Activated T-helper 1 cell treated with Interleukin-2 at 50 U/mL for 16 hours (primary cell): Measurements from ENCODE around the gene CXXC4.

Source experiments
- DNase-seq: peaks from one replicate; pipeline ENCODE4 v3.0.0-alpha.2; 2020; ENCODE audit warnings: low read depth

Gene CXXC4

DNA sequence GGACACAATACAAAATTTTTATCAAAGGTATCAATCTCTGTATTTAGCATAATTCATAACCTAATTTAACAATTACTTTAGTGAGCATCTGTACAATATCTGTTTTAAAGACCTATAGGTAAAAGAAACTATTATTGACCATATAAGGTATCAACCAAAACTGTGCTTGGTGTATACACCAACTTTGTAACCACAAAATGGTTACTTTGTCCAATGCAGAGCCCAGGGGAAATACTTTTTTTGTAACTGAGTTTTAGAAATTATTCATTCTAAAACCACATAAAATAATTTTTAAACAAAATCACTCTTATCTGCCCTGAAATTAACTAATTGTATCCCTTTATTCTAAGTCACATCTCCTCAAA is 5.0 kb downstream of the CXXC4 start:
- DNase-seq, result no peak

DNA sequence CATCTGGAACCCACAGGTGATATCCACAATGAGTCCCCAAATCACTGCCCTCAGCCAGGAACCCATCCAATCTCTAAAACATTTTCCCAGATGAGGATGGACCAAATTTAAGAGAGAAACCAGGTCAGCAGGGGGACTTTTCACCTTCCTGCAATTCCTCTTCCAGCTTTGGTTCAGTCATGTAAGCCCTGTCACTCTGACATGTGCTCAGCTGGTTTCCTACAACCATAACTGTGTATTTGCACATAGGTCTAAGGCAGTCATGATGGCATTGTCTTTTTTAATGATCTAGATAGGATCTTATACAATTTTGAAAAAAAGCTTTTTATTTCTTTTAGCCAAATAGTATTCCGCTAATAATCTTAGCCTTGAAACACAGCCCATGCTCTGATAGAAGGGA is 6.5 kb downstream of the CXXC4 start:
- no peak for DNase-seq

DNA sequence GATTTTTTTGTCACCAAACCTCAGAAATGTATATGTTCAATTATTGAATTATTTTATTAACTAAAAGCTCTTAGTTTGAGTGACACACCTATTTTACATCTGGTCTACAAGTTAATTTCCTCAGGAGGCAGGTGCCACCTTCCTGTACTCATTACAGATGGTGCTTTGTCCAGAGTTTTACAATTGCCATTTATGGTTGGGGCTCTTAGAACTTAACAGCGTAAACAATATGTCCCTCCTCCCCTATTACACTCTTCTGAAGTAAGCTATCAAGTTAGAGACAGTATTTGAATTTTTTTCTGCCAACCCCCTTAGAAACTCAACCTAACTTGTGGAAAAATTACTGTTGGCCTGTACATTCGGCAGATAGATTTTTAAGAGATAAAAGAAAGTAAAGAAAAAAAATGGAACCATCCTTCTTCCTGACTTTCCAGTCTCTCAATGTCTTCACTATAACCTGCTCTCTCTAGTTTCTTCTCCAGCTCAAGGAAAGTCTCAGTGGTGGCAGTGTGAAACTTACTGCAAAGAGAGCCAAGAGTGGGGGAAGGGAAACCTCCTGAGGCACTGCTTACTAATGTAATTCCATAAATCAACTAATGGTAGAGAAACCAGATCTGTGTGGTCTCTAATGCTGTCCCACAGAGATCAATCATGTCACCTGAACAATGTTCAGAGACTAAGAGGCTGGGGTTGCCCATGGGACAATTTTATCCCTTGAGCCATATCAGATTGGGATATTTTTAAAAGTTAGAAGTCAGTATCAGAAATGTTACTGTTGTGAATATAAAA is 7.8 kb downstream of the CXXC4 start:
- no peak for DNase-seq

DNA sequence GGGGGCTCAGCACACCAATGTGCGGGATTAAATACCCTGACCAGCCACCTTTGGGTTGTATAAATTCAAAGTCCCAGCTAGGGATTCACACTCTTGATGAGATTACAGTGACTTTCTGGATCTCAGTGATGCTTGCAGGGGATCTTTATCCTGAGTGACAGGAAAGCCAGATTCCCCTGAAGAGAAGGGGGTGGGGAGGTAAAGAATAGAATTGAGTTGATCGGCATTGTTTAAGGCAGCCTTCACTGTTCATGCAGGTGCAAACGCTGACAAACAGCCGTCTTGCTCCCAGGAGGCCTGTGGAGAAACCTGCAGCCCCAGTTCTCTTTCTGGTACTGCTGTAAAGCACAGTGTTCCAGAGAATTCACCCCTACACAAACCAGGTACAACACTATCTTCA is 19.0 kb downstream of the CXXC4 start:
- DNase-seq, result no peak

DNA sequence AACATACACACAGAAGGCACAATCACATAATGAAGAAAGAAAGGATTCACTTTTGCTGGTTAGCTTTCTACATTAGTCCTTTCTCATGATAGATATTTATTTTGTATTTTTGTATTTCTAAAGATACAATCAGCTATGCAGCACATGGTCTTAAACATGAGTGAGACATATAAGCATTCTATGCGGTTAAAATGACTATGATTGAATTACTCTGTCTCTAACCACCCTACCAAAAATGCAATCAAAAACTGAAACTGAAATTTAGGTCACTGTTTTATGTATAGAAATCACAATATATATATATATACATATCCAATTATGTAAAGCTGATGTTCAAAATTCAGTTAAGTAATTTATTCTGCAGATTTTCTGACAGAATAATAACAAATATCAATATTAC is 21.9 kb downstream of the CXXC4 start:
- no peak for DNase-seq

DNA sequence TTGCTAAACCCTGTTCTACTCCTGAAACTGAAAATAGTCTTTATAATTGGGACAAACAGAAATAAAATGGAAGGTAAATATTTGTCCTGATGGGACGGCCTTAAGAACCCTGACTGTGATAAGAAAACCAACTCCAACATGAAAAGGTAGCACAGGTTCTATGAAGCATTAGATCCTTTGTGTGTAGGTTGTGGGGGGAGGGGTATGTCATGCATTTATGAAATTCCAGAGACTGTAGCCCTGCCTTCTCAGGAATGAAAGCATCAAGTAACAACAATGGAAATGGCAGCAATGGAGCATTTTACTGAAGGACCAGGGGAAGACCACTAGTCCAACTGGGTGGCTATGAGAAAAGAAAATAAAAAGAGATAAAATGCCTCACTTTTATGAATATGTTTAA is 23.9 kb downstream of the CXXC4 start:
- DNase-seq, result no peak

DNA sequence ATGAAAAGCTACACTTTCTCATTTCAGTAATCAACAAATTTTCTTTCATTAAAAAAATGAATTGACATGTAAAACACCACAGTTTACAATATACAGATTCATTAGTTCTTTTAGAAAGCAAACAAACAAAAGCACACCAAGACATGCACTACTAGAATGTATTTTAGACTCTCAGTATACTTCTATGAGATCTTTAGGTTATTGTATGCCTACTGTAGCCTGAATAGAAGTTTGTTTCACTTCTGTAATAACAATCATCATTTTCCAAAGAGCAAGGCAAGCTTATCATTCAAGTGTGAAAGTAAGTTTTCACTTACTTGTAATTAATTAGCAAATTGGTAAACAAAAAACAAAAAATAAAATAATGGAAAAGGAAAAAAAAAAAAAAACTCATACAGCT is 24.9 kb downstream of the CXXC4 start:
- DNase-seq, result no peak

DNA sequence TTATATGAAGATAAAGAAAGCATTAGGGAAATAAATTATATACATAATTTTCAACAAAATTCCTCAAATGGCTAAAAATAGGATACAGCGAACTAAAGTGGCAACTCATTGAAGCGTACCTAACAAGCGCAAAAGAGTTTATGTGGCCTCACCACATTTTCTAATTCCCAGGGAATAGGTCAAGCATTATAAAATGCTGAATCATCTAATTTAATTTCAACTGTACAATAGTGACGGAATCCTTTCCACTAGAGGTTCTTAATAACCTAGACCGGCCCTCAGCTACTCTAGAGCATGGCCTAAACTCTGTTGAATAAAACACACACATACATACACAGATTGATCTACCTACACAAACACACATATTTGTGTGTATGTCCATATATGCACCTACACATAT is 29.1 kb downstream of the CXXC4 start:
- no peak for DNase-seq

DNA sequence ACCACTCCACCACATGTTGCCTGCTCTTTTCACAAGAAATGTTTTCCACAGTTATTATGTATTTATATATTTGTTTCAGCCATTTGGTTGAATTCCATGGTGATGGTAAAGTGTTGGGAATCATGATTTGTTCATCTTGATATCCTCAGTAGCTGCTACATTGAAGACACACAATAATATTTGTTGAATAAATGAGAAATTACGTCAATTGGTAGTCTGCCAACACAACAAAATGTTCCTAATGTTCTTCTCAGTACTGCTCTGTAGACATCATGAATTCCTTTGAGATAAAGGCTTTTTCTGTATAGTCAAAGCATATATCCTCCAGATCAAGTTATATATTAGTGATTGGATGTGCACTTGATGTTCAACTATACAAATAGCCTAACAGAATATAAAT is 29.5 kb downstream of the CXXC4 start:
- DNase-seq, result no peak

DNA sequence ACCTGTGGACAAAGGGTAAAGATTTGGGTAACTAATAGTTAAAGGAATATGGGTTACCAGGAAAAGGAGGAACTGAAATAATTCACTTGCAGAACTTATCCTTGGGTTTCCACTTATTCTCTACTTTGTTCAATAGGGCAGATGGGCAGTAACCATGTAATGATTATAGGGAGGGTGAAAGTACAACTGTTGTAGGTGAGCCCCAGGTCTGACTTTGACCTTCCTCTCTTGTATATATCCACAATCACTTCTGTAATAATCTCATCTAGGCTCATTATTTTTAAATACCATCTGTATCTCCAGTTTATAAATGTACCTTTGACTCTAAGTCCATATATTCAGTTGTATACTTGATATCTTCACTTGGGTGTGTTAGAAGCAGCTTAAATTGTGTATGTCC is 32.1 kb downstream of the CXXC4 start:
- DNase-seq, result no peak

DNA sequence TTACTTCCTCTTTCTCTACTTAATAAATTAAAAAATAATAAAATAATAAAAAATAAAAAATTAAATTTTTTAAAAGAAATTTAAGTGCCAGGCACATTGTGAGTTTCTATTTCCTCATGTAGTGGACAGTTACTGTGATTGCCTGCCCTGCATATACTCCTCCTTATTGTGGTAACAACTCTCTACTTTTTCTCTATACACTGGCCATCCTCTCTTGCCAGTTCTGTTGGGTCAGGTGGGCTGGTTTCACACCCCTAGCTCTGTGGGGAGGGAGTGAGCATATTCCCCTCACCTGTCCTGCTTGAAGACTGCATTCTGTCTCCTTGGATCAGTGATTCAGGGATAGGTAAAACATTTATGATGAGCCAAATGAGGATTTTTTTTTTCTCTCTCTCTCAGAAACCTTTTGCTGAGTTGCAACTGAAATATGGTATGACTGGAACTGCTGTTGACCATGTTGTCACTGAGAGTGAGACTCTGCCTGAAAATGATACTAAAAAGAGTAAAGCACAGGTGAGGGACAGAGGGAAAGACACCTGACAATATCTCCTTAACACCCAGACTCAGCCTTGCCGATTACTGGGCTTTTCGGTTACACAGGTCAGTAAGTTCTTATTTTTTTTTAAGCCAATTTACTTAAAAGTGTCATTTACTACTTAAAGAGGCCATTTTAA is 37.2 kb downstream of the CXXC4 start:
- DNase-seq, result no peak

DNA sequence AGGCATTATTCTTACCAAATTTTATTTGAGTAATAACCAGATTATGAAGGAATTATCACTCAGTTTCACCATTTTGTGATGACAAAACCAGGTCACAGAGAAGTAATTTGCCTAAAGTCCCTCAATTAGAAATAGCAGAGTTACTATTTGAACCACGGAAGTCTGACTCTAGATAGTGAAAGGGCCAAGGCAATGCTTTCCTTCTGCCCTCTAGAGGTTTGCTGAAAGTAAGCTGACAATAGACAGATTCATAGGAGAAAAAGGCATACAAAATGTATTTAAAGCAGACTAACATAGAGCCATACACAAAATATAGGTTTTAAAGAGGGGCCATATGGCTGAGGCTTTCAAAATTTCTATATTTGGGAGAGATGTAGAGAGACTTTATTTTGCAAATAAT is 43.1 kb downstream of the CXXC4 start:
- DNase-seq, result no peak

DNA sequence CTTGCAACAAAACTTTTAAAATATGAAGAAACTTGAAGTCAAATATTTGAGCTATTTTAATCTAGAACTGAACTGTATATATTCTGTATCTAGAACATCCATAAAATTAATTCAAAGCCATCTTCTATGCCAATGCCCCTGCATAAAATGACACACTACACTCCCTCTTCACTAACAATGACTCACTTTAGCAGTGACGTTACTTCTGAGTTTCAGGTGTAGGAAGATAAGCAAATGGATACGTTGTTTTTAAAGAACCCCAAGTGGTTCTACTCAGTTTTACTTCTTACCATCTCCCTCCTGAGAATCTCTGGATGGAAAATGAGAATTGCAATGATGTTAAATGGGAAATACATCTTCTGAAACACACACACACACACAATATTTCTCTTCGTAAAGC is 45.2 kb downstream of the CXXC4 start:
- DNase-seq, result no peak

DNA sequence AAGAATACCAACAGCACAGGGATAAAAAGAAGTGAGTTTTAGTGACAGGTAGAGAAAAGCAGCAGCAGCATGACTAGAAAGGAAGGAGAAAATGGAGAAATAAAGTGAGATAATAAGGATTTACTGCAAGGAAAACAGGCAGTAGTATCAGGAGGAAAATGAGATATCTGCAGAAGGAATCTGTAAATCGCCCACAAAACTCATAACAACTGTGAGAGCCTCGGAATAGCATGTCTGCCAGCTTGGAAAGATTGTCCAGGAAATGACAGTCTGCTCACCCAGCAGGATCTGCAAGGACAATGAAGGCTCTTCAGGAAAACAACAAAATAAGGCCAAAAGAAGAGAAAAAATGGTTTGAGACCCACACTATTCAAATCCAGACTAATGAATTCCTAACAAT is 47.4 kb downstream of the CXXC4 start:
- no peak for DNase-seq

DNA sequence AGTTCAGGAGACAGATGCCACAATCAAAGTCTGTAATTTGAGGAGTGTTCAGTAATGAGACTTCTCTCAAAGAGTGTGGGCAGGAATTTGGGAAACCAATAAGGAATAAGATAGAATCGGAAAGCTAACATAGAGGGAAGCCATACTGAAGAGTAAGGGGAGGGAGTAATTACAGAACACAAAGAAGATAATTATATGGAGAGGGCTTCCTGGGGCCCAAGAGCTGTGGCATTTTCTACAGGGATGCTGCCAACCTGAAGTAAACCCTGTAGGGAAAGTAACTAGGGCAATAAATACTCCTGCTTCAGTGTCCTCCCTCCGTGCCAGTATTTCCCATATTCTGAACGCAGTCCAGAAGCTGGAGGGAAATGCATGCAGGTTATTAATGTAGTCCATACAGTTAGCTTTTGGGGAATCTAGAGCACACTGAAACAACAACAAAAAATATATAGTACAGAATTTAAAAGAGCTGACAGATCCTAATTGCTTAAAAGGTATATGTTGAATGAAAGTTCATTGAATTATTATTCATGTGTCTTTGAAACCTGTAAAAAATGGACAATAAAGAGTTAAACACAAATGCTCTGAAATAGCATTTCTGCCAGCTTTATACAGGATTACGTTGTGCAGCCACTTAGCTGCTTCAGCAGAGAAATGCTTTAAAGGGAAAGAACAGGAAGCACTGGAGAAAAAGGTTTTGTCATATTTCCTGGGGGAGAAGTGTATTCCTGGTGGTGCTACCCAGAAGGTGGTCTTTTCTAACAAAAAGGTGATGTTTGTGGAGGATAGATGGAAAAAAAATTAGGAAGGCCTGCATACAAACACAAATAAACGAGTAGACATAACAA is 48.0 kb downstream of the CXXC4 start:
- DNase-seq, result no peak

DNA sequence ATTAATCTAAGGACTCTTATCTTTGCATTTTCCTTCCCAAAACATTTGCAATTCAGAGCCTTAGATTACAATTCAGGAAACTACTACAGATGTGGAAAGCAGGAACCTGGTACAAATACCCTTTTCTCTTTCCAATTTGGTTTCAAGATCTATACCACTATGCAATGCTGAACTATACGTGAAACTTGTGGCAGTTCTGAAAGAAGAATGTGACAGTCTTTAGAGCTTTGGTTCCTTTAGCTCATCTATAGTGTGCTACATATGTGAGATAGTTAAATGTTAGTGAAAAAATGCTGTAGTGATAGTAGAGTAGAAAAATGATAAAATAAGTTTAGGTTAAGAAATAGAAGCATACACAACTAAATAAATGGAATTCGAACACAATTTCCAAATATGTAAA is 50.0 kb downstream of the CXXC4 start:
- no peak for DNase-seq

DNA sequence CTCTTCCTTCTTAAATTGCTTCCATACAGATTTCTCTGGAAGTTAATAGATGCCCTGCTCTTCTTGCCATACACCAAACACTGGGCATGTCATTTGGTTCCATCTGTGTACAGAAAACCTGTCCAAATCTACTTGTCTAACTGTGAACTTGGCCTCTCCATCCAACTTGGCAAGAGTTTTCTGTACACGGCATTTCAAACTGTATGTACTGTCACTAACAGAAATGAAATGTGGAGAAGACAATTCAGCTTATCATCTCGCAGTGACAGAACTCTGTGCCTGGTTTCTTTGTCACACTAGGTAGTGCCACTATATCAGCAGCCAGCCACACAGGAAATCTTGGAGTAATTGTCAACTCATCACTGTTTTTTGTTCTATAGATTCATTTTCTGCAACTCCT is 58.2 kb downstream of the CXXC4 start:
- DNase-seq, result no peak

DNA sequence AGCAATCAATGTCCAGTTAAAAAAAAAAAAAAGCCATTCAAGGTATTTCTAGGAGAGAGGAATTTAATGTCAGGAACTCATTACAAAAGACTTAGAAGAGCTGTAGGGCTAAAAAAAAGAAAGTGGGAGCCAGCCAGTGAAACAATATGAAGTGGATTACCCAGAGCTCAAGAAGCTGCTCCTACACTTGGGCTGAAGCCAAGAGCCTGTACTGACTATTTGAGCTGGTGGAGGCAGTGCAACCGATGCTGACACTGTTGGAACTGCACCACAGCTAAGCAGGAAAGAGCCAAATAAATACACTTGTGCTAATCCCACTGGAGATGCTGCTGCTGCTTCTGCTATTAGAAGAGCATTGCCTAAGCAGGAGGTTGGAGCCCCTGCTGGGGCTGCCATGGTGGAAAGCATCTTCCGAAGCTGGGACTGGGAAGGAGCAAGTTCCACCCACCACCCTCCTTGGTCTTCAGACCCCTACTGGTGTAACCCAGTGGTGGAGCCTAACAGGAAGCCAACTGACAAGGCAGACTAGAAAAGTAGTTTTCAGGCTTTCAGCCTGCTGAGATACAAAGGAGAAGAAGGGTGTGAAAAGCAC is 65.4 kb downstream of the CXXC4 start:
- DNase-seq, result no peak

DNA sequence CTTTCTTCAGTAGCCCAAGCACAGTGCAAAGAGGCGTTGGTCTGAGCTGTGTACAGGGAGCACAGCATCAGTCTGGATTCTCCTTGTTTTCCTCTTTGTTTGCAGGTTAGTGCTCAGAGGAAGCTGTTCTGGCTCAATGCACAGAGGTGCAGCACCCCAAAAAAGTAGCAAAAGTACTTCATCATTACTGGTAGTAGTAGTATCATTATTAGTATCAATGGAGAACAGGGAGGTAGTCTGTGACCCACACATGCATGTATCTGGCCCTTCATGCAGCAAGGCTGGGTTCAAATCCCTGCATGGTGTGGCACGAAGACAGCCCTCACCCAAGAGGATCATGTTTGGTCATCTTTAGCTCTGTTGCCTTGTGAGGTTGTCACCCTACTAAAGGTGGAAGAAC is 68.7 kb downstream of the CXXC4 start:
- DNase-seq, result no peak

DNA sequence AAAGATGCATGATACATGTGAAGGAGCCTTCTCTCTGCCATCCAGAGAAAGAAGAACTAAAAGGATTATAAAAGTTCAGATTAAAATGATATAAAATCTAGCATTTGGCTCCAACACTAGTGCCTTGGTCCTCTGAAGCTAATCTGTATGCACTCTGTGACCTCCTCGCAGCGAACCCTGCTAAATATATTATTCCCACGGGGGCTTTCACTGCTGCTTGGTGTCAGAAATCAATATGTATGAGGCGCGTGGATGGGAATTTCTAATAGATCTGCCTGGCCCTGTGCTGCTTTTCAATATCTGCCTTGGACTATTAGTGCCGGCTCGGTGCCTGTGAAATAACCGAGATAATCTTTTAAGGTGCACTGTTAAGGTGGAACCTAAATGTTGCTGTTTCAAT is 69.7 kb downstream of the CXXC4 start:
- DNase-seq, result no peak

DNA sequence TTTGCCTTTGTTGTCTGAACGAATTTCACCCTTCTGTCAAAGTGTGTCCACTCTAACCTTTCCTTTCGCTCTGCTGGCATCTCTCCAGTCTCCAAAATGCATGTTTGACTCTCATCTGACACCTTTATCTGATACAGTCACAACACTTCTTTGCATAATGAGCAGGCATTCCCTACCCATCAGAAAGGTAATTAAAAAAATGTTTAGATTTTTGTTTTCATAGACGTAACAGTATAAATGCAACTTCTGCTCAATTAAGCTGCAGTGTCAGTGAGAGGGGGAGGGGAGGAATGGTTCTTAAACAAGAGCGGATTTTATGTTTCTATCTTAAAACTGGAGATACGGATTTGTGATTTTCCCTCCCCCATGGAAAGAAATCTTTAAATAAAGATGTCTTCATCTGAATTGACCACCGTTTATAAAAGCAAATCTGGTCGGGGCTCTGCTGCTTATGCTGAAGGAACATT is 70.2 kb downstream of the CXXC4 start:
- DNase-seq, result no peak

DNA sequence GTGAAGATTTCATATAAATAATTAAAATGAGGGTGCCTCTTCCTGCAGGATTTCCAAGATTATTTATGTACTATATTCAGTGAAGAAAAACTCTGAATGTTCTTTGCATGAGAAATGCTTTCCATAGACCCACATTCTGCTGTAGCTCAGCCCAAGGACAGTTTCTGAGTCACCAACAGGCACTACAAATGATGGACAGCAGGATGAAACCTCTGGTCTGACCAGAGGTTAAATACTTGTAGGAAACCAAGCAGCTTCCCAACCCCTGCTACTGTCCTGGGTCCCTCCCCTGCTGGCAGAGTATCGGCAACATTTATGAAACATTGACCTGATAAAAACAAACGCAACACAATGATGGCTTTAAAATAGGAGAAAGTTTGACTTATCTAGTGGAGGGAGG is 73.1 kb downstream of the CXXC4 start:
- DNase-seq, result no peak

DNA sequence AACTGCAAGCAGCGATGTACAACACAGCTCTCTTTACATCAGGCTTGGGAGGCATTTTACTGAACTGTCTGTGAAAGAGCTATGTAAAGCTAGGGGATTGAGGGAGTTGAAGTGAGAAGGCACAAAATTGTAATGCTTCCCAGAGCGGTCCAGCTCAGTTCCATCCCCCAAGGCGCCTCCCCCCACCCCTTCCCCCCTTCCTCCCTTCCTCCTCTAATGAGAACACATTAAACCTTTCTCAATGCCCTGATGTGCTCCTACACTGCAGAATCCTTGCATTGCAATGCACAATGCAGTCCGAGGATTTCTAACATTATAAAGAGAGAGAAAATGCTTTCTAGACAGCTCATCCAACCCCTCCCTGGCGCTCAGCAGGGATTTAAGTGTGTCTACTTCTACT is 73.9 kb downstream of the CXXC4 start:
- no peak for DNase-seq
